IPS-18a (cell line): ENCODE measurements around the gene HEPN1.
A peak's percentile ranks its signal among the peaks of the same experiment; 100 is the strongest.

Source experiments
- H3K27ac ChIP-seq: one replicate; pipeline ENCODE4 v1.5.1; 2013; ENCODE audit warnings: low read length
- H3K27me3 ChIP-seq: one replicate; pipeline ENCODE4 v1.6.1; 2013; ENCODE audit warnings: mild to moderate bottlenecking, low read length; ENCODE audit not compliant: control insufficient read depth, insufficient read depth
- H3K36me3 ChIP-seq: one replicate; pipeline ENCODE4 v1.6.1; 2013; ENCODE audit warnings: low read depth, low read length; ENCODE audit not compliant: control insufficient read depth
- H3K4me1 ChIP-seq: one replicate; pipeline ENCODE4 v1.6.1; 2013; ENCODE audit warnings: low read depth, low read length; ENCODE audit not compliant: control insufficient read depth
- H3K4me3 ChIP-seq: one replicate; pipeline ENCODE4 v1.5.1; 2013; ENCODE audit warnings: low read length
- H3K9ac ChIP-seq: one replicate; pipeline ENCODE4 v1.6.1; 2013; ENCODE audit warnings: mild to moderate bottlenecking, low read length, moderate library complexity
- H3K9me3 ChIP-seq: one replicate; pipeline ENCODE4 v1.6.1; 2013; ENCODE audit warnings: low read depth, low read length; ENCODE audit not compliant: control insufficient read depth

Gene HEPN1

GRCh38 chr11:124917115-124917637 lies 1.9 kb upstream of the HEPN1 start:
- Histone ChIP-seq H3K9ac (no peak overlapping the region), H3K27me3 (peaks cover 40% of the 10 kb centered on the region), H3K27ac (no peak overlapping the region), H3K4me1 (no peaks in the 10 kb centered on the region), H3K4me3 (no peak overlapping the region), H3K9me3 (peaks cover 4% of the 10 kb centered on the region), H3K36me3 (no peaks in the 10 kb centered on the region)

- Histone ChIP-seq H3K9ac (no peak overlapping the region), H3K27ac (no peak overlapping the region), H3K9me3 (no peaks in the 10 kb centered on the region), H3K4me3 (no peak overlapping the region), H3K36me3 (no peaks in the 10 kb centered on the region), H3K4me1 (no peaks in the 10 kb centered on the region), H3K27me3 (peaks cover 60% of the 10 kb centered on the region)
Measured at GRCh38 chr11:124919898-124920297, 848 bp downstream of the HEPN1 start.

GRCh38 chr11:124920356-124920755 lies 1.3 kb downstream of the HEPN1 start:
- Histone ChIP-seq H3K36me3 (no peaks in the 10 kb centered on the region), H3K4me1 (no peaks in the 10 kb centered on the region), H3K9me3 (no peaks in the 10 kb centered on the region), H3K4me3 (peak overlapping the region; percentile 53), H3K27ac (no peak overlapping the region), H3K9ac (no peak overlapping the region), H3K27me3 (peaks cover 60% of the 10 kb centered on the region)

- Histone ChIP-seq H3K4me3 (peak overlapping the region; percentile 53), H3K27me3 (peaks cover 60% of the 10 kb centered on the region), H3K4me1 (no peaks in the 10 kb centered on the region), H3K9me3 (no peaks in the 10 kb centered on the region), H3K36me3 (no peaks in the 10 kb centered on the region), H3K27ac (no peak overlapping the region), H3K9ac (no peak overlapping the region)
Measured at GRCh38 chr11:124920870-124921609, 2.0 kb downstream of the HEPN1 start.

GRCh38 chr11:124922831-124923230 lies 3.8 kb downstream of the HEPN1 start:
- no peaks in the 10 kb centered on the region for H3K36me3 ChIP-seq
- H3K9me3 ChIP-seq, result no peaks in the 10 kb centered on the region
- H3K9ac ChIP-seq, result no peak overlapping the region
- no peak overlapping the region for H3K27ac ChIP-seq
- no peak overlapping the region for H3K4me3 ChIP-seq
- no peaks in the 10 kb centered on the region for H3K4me1 ChIP-seq
- H3K27me3 ChIP-seq, result peaks cover 60% of the 10 kb centered on the region

- H3K36me3 ChIP-seq, result no peaks in the 10 kb centered on the region
- H3K9ac ChIP-seq, result no peak overlapping the region
- no peak overlapping the region for H3K4me3 ChIP-seq
- peaks cover 59% of the 10 kb centered on the region for H3K27me3 ChIP-seq
- H3K27ac ChIP-seq, result no peak overlapping the region
- H3K9me3 ChIP-seq, result no peaks in the 10 kb centered on the region
- no peaks in the 10 kb centered on the region for H3K4me1 ChIP-seq
Measured at GRCh38 chr11:124923296-124923695, 4.2 kb downstream of the HEPN1 start.

GRCh38 chr11:124928942-124929665 lies 10.1 kb downstream of the HEPN1 start:
- no peak overlapping the region for H3K4me3 ChIP-seq
- H3K9me3 ChIP-seq, result no peaks in the 10 kb centered on the region
- no peak overlapping the region for H3K27ac ChIP-seq
- H3K4me1 ChIP-seq, result no peaks in the 10 kb centered on the region
- no peaks in the 10 kb centered on the region for H3K36me3 ChIP-seq
- peaks cover under 1% of the 10 kb centered on the region for H3K27me3 ChIP-seq
- H3K9ac ChIP-seq, result no peak overlapping the region

- no peak overlapping the region for H3K27ac ChIP-seq
- H3K9me3 ChIP-seq, result no peaks in the 10 kb centered on the region
- H3K9ac ChIP-seq, result no peak overlapping the region
- no peaks in the 10 kb centered on the region for H3K4me1 ChIP-seq
- no peaks in the 10 kb centered on the region for H3K27me3 ChIP-seq
- H3K4me3 ChIP-seq, result no peak overlapping the region
- H3K36me3 ChIP-seq, result no peaks in the 10 kb centered on the region
Measured at GRCh38 chr11:124930799-124931198, 11.7 kb downstream of the HEPN1 start.

- Histone ChIP-seq H3K9me3 (no peaks in the 10 kb centered on the region), H3K4me3 (no peak overlapping the region), H3K36me3 (no peaks in the 10 kb centered on the region), H3K27ac (no peak overlapping the region), H3K9ac (no peak overlapping the region), H3K27me3 (peaks cover 16% of the 10 kb centered on the region), H3K4me1 (no peaks in the 10 kb centered on the region)
Measured at GRCh38 chr11:124934862-124935547, 16.0 kb downstream of the HEPN1 start.

- Histone ChIP-seq H3K36me3 (no peaks in the 10 kb centered on the region), H3K9me3 (no peaks in the 10 kb centered on the region), H3K27me3 (peaks cover 16% of the 10 kb centered on the region), H3K27ac (no peak within 1 kb of the TSS), H3K4me3 (no peak within 1 kb of the TSS), H3K9ac (no peak within 1 kb of the TSS), H3K4me1 (no peaks in the 10 kb centered on the region)
Measured at GRCh38 chr11:124935548-124936514, 16.8 kb downstream of the HEPN1 start, which contains the start of gene HEPACAM. TSS of gene HEPACAM (minus strand) at chr11:124936047. CDS start at chr11:124936006, 41 bp downstream.
